ENCODE results near the gene XPR1. TPM values are rescaled to one million over a fixed set of nuclear protein-coding genes. Genes with fewer than 3 reads are reported as not detected.
A peak's percentile ranks its signal among the peaks of the same experiment; 100 is the strongest.

Gene XPR1
- total RNA-seq, 1 donor from 2014 or later: 18.6 TPM

DNA sequence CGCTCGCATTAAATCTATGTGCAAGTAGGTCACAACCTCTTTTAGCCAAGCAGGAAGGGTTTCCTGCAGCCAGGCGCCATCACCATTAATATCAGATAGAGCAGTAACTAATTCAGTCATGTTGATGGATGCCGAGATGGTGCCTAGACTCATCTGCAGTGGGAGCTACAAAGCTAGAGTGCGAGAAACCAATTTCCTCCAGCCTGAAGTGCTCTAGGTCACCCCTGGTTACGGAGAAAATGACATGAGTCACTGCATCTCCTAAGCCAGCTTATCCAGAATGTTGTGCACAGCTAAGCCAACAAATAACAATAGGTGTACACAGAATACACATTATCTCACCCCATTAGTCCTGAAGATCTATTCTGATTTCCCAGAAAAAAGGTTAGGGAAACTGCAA lies 37.1 kb upstream of the XPR1 start:
- DNase-seq (ENCODE audit: low read depth): no peak
- H3K4me3 ChIP-seq (ENCODE audit: low read depth, low read length): no peak overlapping the region
- TF ChIP-seq CTCF (conservative IDR thresholded peaks at IDR 0.05; ENCODE audit: low read depth, low read length): no peak

DNA sequence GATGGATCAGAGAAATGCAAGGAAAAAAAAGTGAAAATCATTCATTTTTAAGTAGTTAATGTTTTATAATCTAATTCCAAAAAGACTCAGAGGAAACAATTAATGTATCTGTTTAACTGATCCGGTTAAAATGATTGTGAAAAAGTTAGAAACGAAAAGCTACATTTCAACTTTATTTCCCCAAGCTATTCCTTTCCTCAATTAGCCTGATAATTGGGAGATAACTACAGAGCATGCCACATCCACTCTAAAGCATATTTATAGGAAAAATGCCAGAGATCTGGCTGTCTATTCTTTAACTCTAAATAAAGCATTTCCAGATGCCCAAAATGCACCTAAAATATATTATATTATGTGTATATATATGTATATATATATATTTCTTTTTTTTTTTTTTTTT lies 35.9 kb upstream of the XPR1 start:
- DNase-seq (ENCODE audit: low read depth): no peak
- TF ChIP-seq CTCF (conservative IDR thresholded peaks at IDR 0.05; ENCODE audit: low read depth, low read length): no peak
- no peak overlapping the region for H3K4me3 ChIP-seq (ENCODE audit: low read depth, low read length)

- no peak for TF ChIP-seq CTCF (conservative IDR thresholded peaks at IDR 0.05; ENCODE audit: low read depth, low read length)
- H3K4me3 ChIP-seq (ENCODE audit: low read depth, low read length): no peak overlapping the region
- DNase-seq (ENCODE audit: low read depth): no peak
Observed at GRCh38 chr1:180597520-180597919, 34.3 kb upstream of the XPR1 start.

DNA sequence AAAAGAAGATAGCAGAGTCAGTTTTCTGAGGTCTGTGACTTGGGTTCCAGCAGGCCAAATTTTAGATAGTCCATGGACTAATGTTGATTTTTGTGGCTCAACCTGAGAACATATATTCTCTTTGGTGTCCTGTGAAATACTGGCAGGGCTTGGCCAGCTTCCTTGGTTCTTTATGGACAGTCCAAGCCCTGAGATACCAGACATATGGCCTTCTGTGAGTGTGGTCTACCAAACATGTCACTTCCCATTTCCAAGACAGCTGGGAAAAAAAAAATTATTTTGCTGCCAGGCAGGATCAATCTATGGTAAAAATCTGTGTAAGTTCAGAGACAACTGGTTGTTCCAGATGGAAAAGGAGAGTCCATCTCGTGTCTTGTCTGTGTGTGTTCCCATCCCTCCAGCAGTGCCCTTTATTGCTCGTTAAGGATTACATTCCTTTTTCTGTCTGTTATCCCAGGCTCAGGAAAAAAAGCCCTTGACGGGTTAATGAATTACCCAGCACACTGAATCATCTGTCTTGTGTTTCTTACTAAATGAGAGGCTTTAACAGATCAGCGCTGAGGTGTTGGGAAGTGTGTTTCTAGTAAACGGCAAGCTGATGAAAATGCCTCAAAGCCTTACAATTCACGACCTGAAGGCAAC lies 33.4 kb upstream of the XPR1 start:
- peak; percentile 97 for DNase-seq (ENCODE audit: low read depth)

DNA sequence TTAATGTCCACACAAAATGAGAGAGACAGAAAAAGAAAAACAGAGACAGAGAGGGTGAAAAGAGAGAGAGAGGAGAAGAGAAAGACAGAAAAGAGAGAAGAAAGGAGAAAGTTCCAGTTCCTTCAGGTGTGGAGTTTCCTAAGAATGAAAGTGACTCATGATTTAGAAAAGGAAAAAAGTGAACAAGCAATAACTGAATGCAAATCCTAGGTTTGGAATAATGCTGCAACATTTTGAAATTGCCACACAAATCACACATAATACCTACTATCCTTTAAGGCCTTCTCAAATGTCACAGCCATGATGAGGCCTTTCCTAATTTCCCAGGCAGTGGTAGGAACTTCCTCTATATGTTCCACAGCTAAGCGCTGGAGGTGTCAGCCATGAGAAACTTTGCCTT lies 31.5 kb upstream of the XPR1 start:
- TF ChIP-seq CTCF (conservative IDR thresholded peaks at IDR 0.05; ENCODE audit: low read depth, low read length): no peak
- no peak overlapping the region for H3K4me3 ChIP-seq (ENCODE audit: low read depth, low read length)
- DNase-seq (ENCODE audit: low read depth): no peak

More for the DNA sequence above, 33.4 kb upstream of the XPR1 start:
- H3K4me3 ChIP-seq (ENCODE audit: low read depth, low read length): no peak overlapping the region
- no peak for TF ChIP-seq CTCF (conservative IDR thresholded peaks at IDR 0.05; ENCODE audit: low read depth, low read length)

DNA sequence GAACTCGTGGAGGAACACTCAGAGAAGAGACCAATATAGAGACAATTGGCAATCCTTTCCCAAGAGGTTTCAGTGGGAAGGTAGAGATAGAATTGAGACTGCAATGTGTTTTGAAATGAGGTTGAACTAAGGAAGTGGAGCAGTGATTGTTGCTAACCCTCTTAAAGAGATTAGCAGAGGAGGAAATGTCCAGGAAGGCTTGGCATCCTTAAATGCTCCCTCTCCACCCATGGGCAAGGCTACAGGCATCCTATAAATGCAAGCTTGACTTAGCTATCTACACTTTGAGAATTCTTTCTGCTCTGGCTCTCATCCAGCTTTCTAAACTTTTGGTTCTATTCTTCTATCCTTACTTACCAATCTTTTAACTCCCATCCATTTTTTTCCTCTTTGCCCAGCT lies 30.3 kb upstream of the XPR1 start:
- no peak overlapping the region for H3K4me3 ChIP-seq (ENCODE audit: low read depth, low read length)
- TF ChIP-seq CTCF (conservative IDR thresholded peaks at IDR 0.05; ENCODE audit: low read depth, low read length): no peak
- no peak for DNase-seq (ENCODE audit: low read depth)

DNA sequence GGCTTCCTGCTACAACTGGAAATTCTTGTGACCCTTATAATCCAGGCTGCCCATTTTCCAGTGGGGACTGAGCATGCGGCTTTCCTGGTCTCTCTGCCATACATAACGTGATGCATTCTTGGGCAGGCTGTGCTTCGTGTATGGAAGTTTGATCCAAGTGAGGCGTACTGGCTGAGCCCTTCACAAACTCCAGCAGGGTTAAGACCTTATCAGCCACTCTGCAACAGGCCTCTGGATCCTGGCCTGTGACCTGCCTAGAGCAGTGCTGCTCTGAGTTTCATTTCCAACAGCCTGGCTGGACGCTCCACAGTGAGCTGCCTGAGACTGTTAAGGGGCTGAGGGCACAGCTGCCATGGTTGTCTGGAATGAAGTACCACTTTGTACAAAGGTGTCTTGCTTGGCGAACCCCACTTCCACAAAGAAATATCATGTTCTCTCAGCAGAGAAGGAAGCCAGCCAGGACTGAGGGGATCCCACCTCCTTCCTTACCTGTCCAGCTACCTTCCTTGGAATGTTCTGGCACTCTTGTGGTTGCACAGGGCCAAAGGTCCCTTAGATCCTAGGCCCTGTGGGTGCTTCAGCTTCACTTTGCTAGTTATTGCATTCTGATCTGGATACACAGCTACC lies 28.5 kb upstream of the XPR1 start:
- no peak overlapping the region for H3K4me3 ChIP-seq (ENCODE audit: low read depth, low read length)
- no peak for DNase-seq (ENCODE audit: low read depth)
- no peak for TF ChIP-seq CTCF (conservative IDR thresholded peaks at IDR 0.05; ENCODE audit: low read depth, low read length)
